ENCODE results near the gene TPR.
A peak's percentile ranks its signal among the peaks of the same experiment; 100 is the strongest.

The TPR gene

GRCh38 chr1:186327331-186327730 is 47.7 kb downstream of the TPR start:
- no peak for DNase-seq (ENCODE audit: low read depth)
- no peak for TF ChIP-seq CTCF (IDR thresholded peaks at IDR 0.05; ENCODE audit: insufficient read depth, low read depth, low read length, missing control alignments)
- no peak overlapping the region for H3K4me3 ChIP-seq (ENCODE audit: low read depth, low read length)

GRCh38 chr1:186326009-186326408 is 49.0 kb downstream of the TPR start:
- DNase-seq (ENCODE audit: low read depth) = no peak
- TF ChIP-seq CTCF (IDR thresholded peaks at IDR 0.05; ENCODE audit: insufficient read depth, low read depth, low read length, missing control alignments) = no peak
- H3K4me3 ChIP-seq (ENCODE audit: low read depth, low read length) = no peak overlapping the region

- H3K4me3 ChIP-seq (ENCODE audit: low read depth, low read length) = no peak overlapping the region
- peak; percentile 7 for DNase-seq (ENCODE audit: low read depth)
- peak; percentile 14 for TF ChIP-seq CTCF (IDR thresholded peaks at IDR 0.05; ENCODE audit: insufficient read depth, low read depth, low read length, missing control alignments)
These were observed 49.8 kb downstream of the TPR start for GRCh38 chr1:186325239-186325638.

- H3K4me3 ChIP-seq (ENCODE audit: low read depth, low read length) = no peak overlapping the region
- TF ChIP-seq CTCF (IDR thresholded peaks at IDR 0.05; ENCODE audit: insufficient read depth, low read depth, low read length, missing control alignments) = no peak
- no peak for DNase-seq (ENCODE audit: low read depth)
These were observed 51.2 kb downstream of the TPR start for GRCh38 chr1:186323865-186324264.

- no peak overlapping the region for H3K4me3 ChIP-seq (ENCODE audit: low read depth, low read length)
- DNase-seq (ENCODE audit: low read depth) = no peak
- TF ChIP-seq CTCF (IDR thresholded peaks at IDR 0.05; ENCODE audit: insufficient read depth, low read depth, low read length, missing control alignments) = no peak
These were observed 59.5 kb downstream of the TPR start for GRCh38 chr1:186315570-186315969.

GRCh38 chr1:186311375-186312051 is 63.5 kb downstream of the TPR start:
- no peak overlapping the region for H3K4me3 ChIP-seq (ENCODE audit: low read depth, low read length)
- no peak for DNase-seq (ENCODE audit: low read depth)
- TF ChIP-seq CTCF (IDR thresholded peaks at IDR 0.05; ENCODE audit: insufficient read depth, low read depth, low read length, missing control alignments) = no peak

- no peak overlapping the region for H3K4me3 ChIP-seq (ENCODE audit: low read depth, low read length)
- TF ChIP-seq CTCF (IDR thresholded peaks at IDR 0.05; ENCODE audit: insufficient read depth, low read depth, low read length, missing control alignments) = no peak
- no peak for DNase-seq (ENCODE audit: low read depth)
These were observed 64.7 kb downstream of the TPR start for GRCh38 chr1:186310307-186310706.

Data from GM12865 (cell line).